Measurements from ENCODE around the gene INO80B.
A peak's percentile ranks its signal among the peaks of the same experiment; 100 is the strongest.
"Not testable (repeated sequence)": the region's sequence is repeated elsewhere in the genome, so short reads cannot be mapped to it uniquely, and the experiment has no call there.

INO80B gene

GRCh38 chr2:74482801-74483674, 28.2 kb downstream of the INO80B start, which contains the start of the genes CCDC142 and TTC31:
Gene CCDC142 (minus strand): TSS chr2:74482998. CDS start chr2:74482837, 161 bp downstream.
Gene TTC31 (plus strand): TSS chr2:74483081. CDS start chr2:74483096, 15 bp downstream.
- DNase-seq, result peak; percentile 94

GRCh38 chr2:74483675-74484164, 28.8 kb downstream of the INO80B start:
- DNase-seq, result not testable (repeated sequence)

- no peak for DNase-seq
Observed at GRCh38 chr2:74486141-74486540, 31.3 kb downstream of the INO80B start.

- DNase-seq, result no peak
Observed at GRCh38 chr2:74488643-74489481, 34.0 kb downstream of the INO80B start.

- DNase-seq, result no peak
Observed at GRCh38 chr2:74489906-74490305, 35.0 kb downstream of the INO80B start.

GRCh38 chr2:74491648-74492544, 37.0 kb downstream of the INO80B start:
- no peak for DNase-seq

- no peak for DNase-seq
Observed at GRCh38 chr2:74493546-74493945, 38.7 kb downstream of the INO80B start.

GRCh38 chr2:74495440-74495839, 40.6 kb downstream of the INO80B start:
- no peak for DNase-seq

- no peak for DNase-seq
Observed at GRCh38 chr2:74496997-74497776, 42.3 kb downstream of the INO80B start.

- no peak for DNase-seq
Observed at GRCh38 chr2:74497777-74498499, 43.1 kb downstream of the INO80B start.

GRCh38 chr2:74498500-74499266, 43.8 kb downstream of the INO80B start:
- DNase-seq, result no peak

- no peak for DNase-seq
Observed at GRCh38 chr2:74499267-74499939, 44.5 kb downstream of the INO80B start, which contains the start of gene LBX2. Gene LBX2 (minus strand): TSS chr2:74499603. CDS start chr2:74499537, 66 bp downstream.

- DNase-seq, result no peak
Observed at GRCh38 chr2:74499940-74500577, 45.2 kb downstream of the INO80B start.

GRCh38 chr2:74500578-74500946, 45.7 kb downstream of the INO80B start:
- no peak for DNase-seq

GRCh38 chr2:74501335-74502071, 46.6 kb downstream of the INO80B start:
- no peak for DNase-seq

- no peak for DNase-seq
Observed at GRCh38 chr2:74502147-74502719, 47.3 kb downstream of the INO80B start.

GRCh38 chr2:74502720-74503505, 48.0 kb downstream of the INO80B start:
- peak; percentile 78 for DNase-seq

All from CD4-positive, alpha-beta T cell treated with Interleukin-15 for 1 hour (primary cell).